UCSD-AML1 (cell line): ENCODE results near the gene SND1.
"Not testable (repeated sequence)": the region's sequence is repeated elsewhere in the genome, so short reads cannot be mapped to it uniquely, and the experiment has no call there.

Source experiments
- DNase-seq: peaks from one replicate; lab custom pipeline; 2025; ENCODE audit not compliant: unreplicated experiment; lab: John Stamatoyannopoulos, UW

SND1 gene

GRCh38 chr7:128107516-128107915, 455.5 kb downstream of the SND1 start:
- not testable (repeated sequence) for DNase-seq

GRCh38 chr7:128108129-128108528, 456.1 kb downstream of the SND1 start:
- DNase-seq = no peak

- DNase-seq = no peak
Observed at GRCh38 chr7:128108641-128109423, 456.8 kb downstream of the SND1 start.

- not testable (repeated sequence) for DNase-seq
Observed at GRCh38 chr7:128109424-128109969, 457.5 kb downstream of the SND1 start.

GRCh38 chr7:128110641-128111364, 458.8 kb downstream of the SND1 start:
- DNase-seq = no peak

- DNase-seq = no peak
Observed at GRCh38 chr7:128112018-128112780, 460.2 kb downstream of the SND1 start.

- DNase-seq = no peak
Observed at GRCh38 chr7:128112781-128113221, 460.8 kb downstream of the SND1 start.

- no peak for DNase-seq
Observed at GRCh38 chr7:128113839-128114238, 461.8 kb downstream of the SND1 start.

- DNase-seq = no peak
Observed at GRCh38 chr7:128114806-128115205, 462.8 kb downstream of the SND1 start.

- no peak for DNase-seq
Observed at GRCh38 chr7:128115336-128115820, 463.4 kb downstream of the SND1 start.

GRCh38 chr7:128115821-128116723, 464.1 kb downstream of the SND1 start:
- DNase-seq = no peak

- DNase-seq = no peak
Observed at GRCh38 chr7:128116740-128117139, 464.7 kb downstream of the SND1 start.

- no peak for DNase-seq
Observed at GRCh38 chr7:128117691-128118090, 465.7 kb downstream of the SND1 start.

- no peak for DNase-seq
Observed at GRCh38 chr7:128119036-128119435, 467.0 kb downstream of the SND1 start.

GRCh38 chr7:128120116-128120515, 468.1 kb downstream of the SND1 start:
- no peak for DNase-seq

- DNase-seq = no peak
Observed at GRCh38 chr7:128120976-128121490, 469.0 kb downstream of the SND1 start.

- peak; percentile 61 for DNase-seq
Observed at GRCh38 chr7:128121711-128122530, 469.9 kb downstream of the SND1 start.

- no peak for DNase-seq
Observed at GRCh38 chr7:128122576-128123290, 470.7 kb downstream of the SND1 start.
